WTC11 (cell line): Measurements from ENCODE around the gene PSMG4. TPM values are rescaled to one million over a fixed set of nuclear protein-coding genes. Genes with fewer than 3 reads are reported as not detected.

Experiments
- ATAC-seq: fragments of 200-7000 bp; cut with Tn5 transposase; 2 replicates; pipeline ENCODE4 v1.10.0; 2021; ENCODE audit warnings: mild to moderate bottlenecking, moderate library complexity
- CTCF ChIA-PET: fragments of 300-600 bp; sonication (Branson Sonifier 250); formaldehyde crosslinking; loops from one replicate; lab custom pipeline; 2021; ENCODE audit warnings: antibody characterized with exemption; lab: Charles Lee
- POLR2A ChIA-PET: fragments of 350-600 bp; sonication (Branson Sonifier 250); formaldehyde crosslinking; loops from one replicate; lab custom pipeline; 2021; ENCODE audit warnings: antibody characterized with exemption; lab: Charles Lee
- DNase-seq: peaks from one replicate; pipeline ENCODE4 v3.0.0; 2021; ENCODE audit warnings: low spot score
- H3K27ac Mint-ChIP-seq: 2 replicates; pipeline ENCODE4 v1.8.0; 2021; ENCODE audit warnings: mixed read lengths
- H3K27me3 Mint-ChIP-seq: 2 replicates; pipeline ENCODE4 v1.8.0; 2021; ENCODE audit warnings: low read depth, mild to moderate bottlenecking, moderate library complexity, mixed read lengths
- H3K36me3 Mint-ChIP-seq: 2 replicates; pipeline ENCODE4 v1.8.0; 2021; ENCODE audit warnings: mixed read lengths
- H3K4me1 Mint-ChIP-seq: 2 replicates; pipeline ENCODE4 v1.8.0; 2022; ENCODE audit warnings: mixed read lengths
- H3K4me3 Mint-ChIP-seq: 2 replicates; pipeline ENCODE4 v1.8.0; 2021; ENCODE audit warnings: mild to moderate bottlenecking, moderate library complexity, mixed read lengths
- H3K9me3 Mint-ChIP-seq: 2 replicates; pipeline ENCODE4 v1.8.0; 2021; ENCODE audit warnings: mixed read lengths
- IRF2 ChIP-seq: sonication (generic); formaldehyde crosslinking; IDR thresholded peaks from 2 replicates; pipeline ENCODE4 v1.8.0; 2022; ENCODE audit warnings: low read depth, missing genetic modification reagents, borderline replicate concordance
- JUN ChIP-seq: sonication (generic); formaldehyde crosslinking; IDR thresholded peaks from 2 replicates; pipeline ENCODE4 v1.8.0; 2023; ENCODE audit warnings: mild to moderate bottlenecking, missing genetic modification reagents
- KAT7 ChIP-seq: sonication (generic); formaldehyde crosslinking; IDR thresholded peaks from 2 replicates; pipeline ENCODE4 v1.8.1; 2023; ENCODE audit warnings: missing genetic modification reagents, mild to moderate bottlenecking, borderline replicate concordance
- NFATC4 ChIP-seq: fragments of 250-450 bp; sonication (Bioruptor Pico); IDR thresholded peaks from 2 replicates; pipeline ENCODE4 v1.9.0; 2021; ENCODE audit warnings: mild to moderate bottlenecking
- NR2C2 ChIP-seq: sonication (generic); formaldehyde crosslinking; IDR thresholded peaks from 2 replicates; pipeline ENCODE4 v1.8.0; 2022; ENCODE audit warnings: mild to moderate bottlenecking, missing genetic modification reagents
- SOX15 ChIP-seq: fragments of 250-450 bp; sonication (Bioruptor Pico); IDR thresholded peaks from 2 replicates; pipeline ENCODE4 v1.9.0; 2021; ENCODE audit warnings: mild to moderate bottlenecking
- ZNF263 ChIP-seq: sonication (generic); formaldehyde crosslinking; IDR thresholded peaks from 2 replicates; pipeline ENCODE4 v1.8.1; 2022; ENCODE audit warnings: low read depth, mild to moderate bottlenecking, moderate library complexity, missing genetic modification reagents
- ZNF671 ChIP-seq: fragments of 250-450 bp; sonication (Bioruptor Pico); IDR thresholded peaks from 2 replicates; pipeline ENCODE4 v1.8.0; 2021; ENCODE audit warnings: mild to moderate bottlenecking
- total RNA-seq: library from RNA; stranded (reverse); gene quantifications from 3 replicates; pipeline ENCODE4 v1.2.3, GENCODE V29; 2021
- TF ChIP-seq, protein P1 (sequence below): sonication (generic); formaldehyde crosslinking; IDR thresholded peaks from 2 replicates; pipeline ENCODE4 v1.8.1; 2023; ENCODE audit warnings: mild to moderate bottlenecking, missing genetic modification reagents, borderline replicate concordance
- TF ChIP-seq, protein P2 (sequence below): fragments of 250-450 bp; sonication (Bioruptor Pico); conservative IDR thresholded peaks from 2 replicates; pipeline ENCODE4 v1.9.0; 2021; ENCODE audit warnings: mild to moderate bottlenecking
- TF ChIP-seq, protein P3 (sequence below): sonication (generic); formaldehyde crosslinking; IDR thresholded peaks from 2 replicates; pipeline ENCODE4 v1.8.0; 2023; ENCODE audit warnings: missing genetic modification reagents, mild to moderate bottlenecking, borderline replicate concordance
- TF ChIP-seq, protein P4 (sequence below): sonication (generic); formaldehyde crosslinking; IDR thresholded peaks from 2 replicates; pipeline ENCODE4 v1.8.1; 2023; ENCODE audit warnings: mild to moderate bottlenecking, missing genetic modification reagents, moderate library complexity

The PSMG4 gene
- total RNA-seq, 1 experiment from 2014 or later, result 38.2 TPM

DNA sequence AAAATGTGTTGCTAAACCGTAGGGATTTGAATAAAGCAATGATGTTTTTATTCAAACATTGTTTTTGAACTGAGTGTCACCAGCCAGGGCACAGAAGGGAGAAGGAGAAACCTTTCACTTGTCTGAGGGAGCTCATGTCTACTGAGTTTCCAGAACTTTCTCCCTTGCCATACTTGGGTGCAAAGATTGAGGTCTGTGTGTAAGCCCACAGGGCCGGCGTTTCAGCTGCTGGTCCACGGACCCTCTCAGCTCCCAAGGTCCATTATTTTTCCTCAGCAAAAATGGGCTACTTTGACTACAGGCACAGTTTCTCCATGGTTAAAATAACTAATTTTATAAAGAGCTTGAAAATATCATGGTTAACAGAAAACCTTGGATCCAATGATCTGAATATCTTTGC, 32.6 kb downstream of the PSMG4 start (continued):
- TF ChIP-seq, protein P1, sequence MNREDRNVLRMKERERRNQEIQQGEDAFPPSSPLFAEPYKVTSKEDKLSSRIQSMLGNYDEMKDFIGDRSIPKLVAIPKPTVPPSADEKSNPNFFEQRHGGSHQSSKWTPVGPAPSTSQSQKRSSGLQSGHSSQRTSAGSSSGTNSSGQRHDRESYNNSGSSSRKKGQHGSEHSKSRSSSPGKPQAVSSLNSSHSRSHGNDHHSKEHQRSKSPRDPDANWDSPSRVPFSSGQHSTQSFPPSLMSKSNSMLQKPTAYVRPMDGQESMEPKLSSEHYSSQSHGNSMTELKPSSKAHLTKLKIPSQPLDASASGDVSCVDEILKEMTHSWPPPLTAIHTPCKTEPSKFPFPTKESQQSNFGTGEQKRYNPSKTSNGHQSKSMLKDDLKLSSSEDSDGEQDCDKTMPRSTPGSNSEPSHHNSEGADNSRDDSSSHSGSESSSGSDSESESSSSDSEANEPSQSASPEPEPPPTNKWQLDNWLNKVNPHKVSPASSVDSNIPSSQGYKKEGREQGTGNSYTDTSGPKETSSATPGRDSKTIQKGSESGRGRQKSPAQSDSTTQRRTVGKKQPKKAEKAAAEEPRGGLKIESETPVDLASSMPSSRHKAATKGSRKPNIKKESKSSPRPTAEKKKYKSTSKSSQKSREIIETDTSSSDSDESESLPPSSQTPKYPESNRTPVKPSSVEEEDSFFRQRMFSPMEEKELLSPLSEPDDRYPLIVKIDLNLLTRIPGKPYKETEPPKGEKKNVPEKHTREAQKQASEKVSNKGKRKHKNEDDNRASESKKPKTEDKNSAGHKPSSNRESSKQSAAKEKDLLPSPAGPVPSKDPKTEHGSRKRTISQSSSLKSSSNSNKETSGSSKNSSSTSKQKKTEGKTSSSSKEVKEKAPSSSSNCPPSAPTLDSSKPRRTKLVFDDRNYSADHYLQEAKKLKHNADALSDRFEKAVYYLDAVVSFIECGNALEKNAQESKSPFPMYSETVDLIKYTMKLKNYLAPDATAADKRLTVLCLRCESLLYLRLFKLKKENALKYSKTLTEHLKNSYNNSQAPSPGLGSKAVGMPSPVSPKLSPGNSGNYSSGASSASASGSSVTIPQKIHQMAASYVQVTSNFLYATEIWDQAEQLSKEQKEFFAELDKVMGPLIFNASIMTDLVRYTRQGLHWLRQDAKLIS (CRISPR knock-in tag), result no peak
- TF ChIP-seq JUN (CRISPR knock-in tag), result no peak

- CTCF ChIA-PET, result interaction anchor here (1.6 kb wide), 1 partner anchor 557 kb away, joined by 5 read pairs; the partner anchor contains the start of gene FAM50B
Measured at GRCh38 chr6:3291987-3292386, 33.2 kb downstream of the PSMG4 start.

DNA sequence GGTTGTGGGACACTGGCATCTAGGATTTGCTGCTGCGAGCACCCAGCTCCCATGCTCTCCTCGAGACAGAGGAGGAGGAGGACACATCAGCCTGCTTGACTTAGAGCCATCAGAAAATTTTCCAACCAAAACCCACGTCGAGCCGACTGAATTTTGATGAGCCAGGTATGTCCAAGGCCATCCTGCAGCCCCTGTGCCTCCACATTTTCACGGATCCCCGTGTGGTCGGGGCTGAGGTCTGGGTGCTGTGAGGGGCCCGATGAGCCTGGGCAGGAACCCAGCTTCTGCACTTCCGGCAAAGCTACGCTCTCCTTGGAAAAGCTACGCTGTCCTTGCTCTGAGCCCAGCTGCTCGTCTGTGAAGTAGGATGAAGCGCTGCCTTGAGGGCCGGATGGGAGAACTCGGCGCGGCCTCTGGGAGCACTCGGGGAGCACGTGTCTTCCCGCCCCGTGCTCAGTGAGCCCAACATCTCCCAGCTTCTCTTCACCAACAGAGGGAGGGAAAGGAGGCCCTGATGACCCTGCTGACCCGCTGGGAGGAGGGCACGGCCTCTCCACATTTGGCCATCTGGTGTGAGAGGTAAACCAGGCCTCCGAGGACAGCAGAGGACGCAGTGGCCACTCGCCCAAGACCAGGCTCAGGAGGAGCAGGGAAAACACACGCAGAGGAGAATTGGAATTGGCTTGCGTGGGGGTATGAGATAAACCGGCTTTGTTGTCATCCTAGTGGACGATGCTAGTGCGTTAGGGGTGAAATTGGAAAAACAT, 33.9 kb downstream of the PSMG4 start:
- DNase-seq (peak; percentile 6), ATAC-seq (no peak)
- TF ChIP-seq ZNF671 (CRISPR knock-in tag) (no peak), ZNF263 (peak; percentile 68), SOX15 (CRISPR knock-in tag) (no peak)
- Mint-ChIP-seq H3K27ac (peak overlapping the region; percentile 1; the same call in 1 of the 2 replicates), H3K9me3 (no peaks in the 10 kb centered on the region), H3K27me3 (no peaks in the 10 kb centered on the region), H3K4me1 (peaks cover 6% of the 10 kb centered on the region), H3K4me3 (no peak overlapping the region), H3K36me3 (peaks cover 51% of the 10 kb centered on the region)
- ChIA-PET POLR2A (no interaction called here), CTCF (interaction anchor here (1.6 kb wide), 1 partner anchor 557 kb away, joined by 5 read pairs; the partner anchor contains the start of gene FAM50B)

More at GRCh38 chr6:3291987-3292386, 33.2 kb downstream of the PSMG4 start:
- no peak for TF ChIP-seq NFATC4 (CRISPR knock-in tag)
- TF ChIP-seq, protein P2, sequence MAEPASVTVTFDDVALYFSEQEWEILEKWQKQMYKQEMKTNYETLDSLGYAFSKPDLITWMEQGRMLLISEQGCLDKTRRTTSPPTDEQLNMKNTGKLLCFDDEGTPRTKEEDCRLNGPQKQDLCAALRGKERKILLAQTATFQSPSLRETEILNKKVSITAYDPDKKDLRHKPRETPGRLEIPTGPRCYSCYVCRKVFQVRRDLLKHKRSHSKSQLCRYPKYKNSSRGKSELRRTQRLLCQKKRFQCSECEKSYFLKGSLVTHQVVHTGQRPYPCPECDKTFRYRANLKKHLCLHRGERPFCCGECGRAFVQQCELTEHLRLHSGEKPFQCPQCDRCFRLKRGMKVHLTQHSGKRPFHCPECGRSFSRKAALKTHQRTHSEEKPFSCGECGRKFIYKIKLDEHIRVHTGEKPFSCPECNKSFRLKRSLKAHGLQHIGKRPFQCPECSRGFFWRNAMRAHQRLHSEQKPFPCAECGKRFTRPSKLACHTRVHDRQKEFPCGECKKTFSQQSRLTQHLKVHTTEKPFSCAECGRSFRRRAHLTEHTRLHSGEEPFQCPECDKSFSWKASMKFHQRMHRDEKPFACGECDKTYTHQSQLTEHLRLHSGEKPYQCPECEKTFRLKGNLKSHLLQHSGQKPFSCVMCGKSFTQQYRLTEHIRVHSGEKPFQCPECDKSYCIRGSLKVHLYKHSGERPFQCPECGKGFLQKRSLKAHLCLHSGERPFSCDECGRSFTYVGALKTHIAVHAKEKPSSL (CRISPR knock-in tag), result no peak
- TF ChIP-seq, all 79 proteins: peak for 0
- H3K27ac Mint-ChIP-seq, result no peak overlapping the region
- no peak for ATAC-seq
- H3K4me3 Mint-ChIP-seq, result no peak overlapping the region
- H3K9me3 Mint-ChIP-seq, result no peaks in the 10 kb centered on the region
- peaks cover 49% of the 10 kb centered on the region for H3K36me3 Mint-ChIP-seq
- peak; percentile 2 for DNase-seq
- H3K4me1 Mint-ChIP-seq, result peaks cover 6% of the 10 kb centered on the region
- no peaks in the 10 kb centered on the region for H3K27me3 Mint-ChIP-seq
- POLR2A ChIA-PET, result no interaction called here

DNA sequence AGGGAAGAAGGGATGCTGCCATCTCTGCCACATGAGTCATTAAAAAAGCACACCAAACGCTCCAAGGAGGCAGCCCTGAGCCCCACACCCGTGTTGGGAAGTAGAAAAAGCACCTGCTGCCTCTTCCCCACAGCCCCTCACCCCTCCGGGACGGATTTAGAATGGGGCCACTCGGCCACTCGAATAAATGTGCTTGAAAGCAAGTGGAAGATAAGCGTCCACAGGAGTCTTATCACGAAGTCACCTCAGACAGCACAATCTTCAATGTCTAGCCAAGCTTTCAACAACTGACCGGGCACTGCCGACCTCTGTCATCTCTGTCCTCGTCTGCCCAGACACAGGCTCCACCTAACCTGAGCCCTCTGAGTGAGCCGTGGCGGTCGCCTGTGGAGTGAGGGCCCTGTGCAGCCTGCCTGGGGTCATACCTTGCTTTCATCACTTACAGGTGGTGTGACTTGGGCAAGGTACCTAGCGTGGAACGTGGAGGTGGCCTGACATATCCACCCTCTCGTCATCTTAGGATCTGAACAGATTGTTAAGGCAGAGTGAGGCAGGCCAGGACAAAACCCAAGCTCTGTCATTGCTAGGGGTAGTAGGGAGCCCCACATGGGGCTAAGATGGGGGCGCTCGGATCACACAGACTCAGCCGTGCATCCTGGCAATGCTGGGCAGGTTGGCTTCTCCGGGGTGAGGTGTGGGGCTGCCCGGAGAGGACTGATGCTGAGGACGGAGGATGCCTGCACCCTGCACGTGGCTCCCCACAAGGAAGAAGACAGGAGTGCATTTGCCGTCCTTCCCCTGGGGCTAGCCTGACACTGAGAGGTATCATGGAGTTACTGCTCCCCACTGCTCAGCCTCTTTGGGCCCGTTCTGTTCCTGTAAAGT, 34.8 kb downstream of the PSMG4 start:
- CTCF ChIA-PET, result no interaction called here
- peaks cover 6% of the 10 kb centered on the region for H3K4me1 Mint-ChIP-seq
- no peaks in the 10 kb centered on the region for H3K9me3 Mint-ChIP-seq
- peak; percentile 3 for DNase-seq
- H3K4me3 Mint-ChIP-seq, result no peak overlapping the region
- POLR2A ChIA-PET, result no interaction called here
- no peak for ATAC-seq
- no peaks in the 10 kb centered on the region for H3K27me3 Mint-ChIP-seq
- H3K36me3 Mint-ChIP-seq, result peaks cover 44% of the 10 kb centered on the region
- H3K27ac Mint-ChIP-seq, result no peak overlapping the region
- TF ChIP-seq, protein P3, sequence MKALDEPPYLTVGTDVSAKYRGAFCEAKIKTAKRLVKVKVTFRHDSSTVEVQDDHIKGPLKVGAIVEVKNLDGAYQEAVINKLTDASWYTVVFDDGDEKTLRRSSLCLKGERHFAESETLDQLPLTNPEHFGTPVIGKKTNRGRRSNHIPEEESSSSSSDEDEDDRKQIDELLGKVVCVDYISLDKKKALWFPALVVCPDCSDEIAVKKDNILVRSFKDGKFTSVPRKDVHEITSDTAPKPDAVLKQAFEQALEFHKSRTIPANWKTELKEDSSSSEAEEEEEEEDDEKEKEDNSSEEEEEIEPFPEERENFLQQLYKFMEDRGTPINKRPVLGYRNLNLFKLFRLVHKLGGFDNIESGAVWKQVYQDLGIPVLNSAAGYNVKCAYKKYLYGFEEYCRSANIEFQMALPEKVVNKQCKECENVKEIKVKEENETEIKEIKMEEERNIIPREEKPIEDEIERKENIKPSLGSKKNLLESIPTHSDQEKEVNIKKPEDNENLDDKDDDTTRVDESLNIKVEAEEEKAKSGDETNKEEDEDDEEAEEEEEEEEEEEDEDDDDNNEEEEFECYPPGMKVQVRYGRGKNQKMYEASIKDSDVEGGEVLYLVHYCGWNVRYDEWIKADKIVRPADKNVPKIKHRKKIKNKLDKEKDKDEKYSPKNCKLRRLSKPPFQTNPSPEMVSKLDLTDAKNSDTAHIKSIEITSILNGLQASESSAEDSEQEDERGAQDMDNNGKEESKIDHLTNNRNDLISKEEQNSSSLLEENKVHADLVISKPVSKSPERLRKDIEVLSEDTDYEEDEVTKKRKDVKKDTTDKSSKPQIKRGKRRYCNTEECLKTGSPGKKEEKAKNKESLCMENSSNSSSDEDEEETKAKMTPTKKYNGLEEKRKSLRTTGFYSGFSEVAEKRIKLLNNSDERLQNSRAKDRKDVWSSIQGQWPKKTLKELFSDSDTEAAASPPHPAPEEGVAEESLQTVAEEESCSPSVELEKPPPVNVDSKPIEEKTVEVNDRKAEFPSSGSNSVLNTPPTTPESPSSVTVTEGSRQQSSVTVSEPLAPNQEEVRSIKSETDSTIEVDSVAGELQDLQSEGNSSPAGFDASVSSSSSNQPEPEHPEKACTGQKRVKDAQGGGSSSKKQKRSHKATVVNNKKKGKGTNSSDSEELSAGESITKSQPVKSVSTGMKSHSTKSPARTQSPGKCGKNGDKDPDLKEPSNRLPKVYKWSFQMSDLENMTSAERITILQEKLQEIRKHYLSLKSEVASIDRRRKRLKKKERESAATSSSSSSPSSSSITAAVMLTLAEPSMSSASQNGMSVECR (CRISPR knock-in tag), result no peak
- TF ChIP-seq, protein P4, sequence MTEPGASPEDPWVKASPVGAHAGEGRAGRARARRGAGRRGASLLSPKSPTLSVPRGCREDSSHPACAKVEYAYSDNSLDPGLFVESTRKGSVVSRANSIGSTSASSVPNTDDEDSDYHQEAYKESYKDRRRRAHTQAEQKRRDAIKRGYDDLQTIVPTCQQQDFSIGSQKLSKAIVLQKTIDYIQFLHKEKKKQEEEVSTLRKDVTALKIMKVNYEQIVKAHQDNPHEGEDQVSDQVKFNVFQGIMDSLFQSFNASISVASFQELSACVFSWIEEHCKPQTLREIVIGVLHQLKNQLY (CRISPR knock-in tag), result no peak
- no peak for TF ChIP-seq IRF2 (CRISPR knock-in tag)
- TF ChIP-seq NR2C2 (CRISPR knock-in tag), result no peak
- no peak for TF ChIP-seq KAT7 (CRISPR knock-in tag)
